ENCODE results near the gene ARAP2.

DNA sequence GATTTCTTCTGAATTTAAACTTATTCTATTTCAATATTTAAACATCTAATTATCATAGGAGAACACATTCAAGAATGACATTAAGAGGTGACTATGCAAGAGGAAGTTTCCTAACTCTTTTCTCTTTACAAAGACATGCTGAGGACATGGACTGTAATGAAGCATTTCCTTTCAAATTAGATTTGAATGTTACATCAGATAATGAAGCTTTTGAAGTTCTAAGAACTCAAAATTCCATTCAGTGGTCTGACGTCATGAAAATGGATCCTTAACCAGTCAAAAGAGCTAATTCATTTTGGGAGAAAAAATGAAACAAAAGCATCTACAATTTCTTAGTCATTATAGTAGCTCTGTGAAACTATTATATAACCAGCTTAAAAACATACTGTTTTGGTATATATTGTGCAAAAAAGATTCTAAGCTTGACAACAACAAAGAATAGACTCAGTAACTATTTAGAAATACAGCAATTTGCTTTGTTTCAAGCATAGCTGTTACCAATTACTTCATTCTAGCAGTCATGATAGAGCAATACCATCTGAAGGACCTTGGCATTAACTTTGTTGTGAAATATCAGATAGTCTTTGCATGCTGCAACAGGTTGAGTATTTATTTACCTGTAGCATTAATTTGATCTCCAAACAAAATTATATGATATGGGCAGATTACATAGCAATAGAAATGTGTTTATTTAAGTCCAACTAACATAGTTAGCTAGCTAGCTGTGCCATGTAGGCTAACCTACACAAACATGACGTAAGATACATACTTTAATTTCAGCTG, 23.4 kb upstream of the ARAP2 start:
- TF ChIP-seq, protein P1, sequence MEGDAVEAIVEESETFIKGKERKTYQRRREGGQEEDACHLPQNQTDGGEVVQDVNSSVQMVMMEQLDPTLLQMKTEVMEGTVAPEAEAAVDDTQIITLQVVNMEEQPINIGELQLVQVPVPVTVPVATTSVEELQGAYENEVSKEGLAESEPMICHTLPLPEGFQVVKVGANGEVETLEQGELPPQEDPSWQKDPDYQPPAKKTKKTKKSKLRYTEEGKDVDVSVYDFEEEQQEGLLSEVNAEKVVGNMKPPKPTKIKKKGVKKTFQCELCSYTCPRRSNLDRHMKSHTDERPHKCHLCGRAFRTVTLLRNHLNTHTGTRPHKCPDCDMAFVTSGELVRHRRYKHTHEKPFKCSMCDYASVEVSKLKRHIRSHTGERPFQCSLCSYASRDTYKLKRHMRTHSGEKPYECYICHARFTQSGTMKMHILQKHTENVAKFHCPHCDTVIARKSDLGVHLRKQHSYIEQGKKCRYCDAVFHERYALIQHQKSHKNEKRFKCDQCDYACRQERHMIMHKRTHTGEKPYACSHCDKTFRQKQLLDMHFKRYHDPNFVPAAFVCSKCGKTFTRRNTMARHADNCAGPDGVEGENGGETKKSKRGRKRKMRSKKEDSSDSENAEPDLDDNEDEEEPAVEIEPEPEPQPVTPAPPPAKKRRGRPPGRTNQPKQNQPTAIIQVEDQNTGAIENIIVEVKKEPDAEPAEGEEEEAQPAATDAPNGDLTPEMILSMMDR (IDR thresholded peaks at IDR 0.05): no peak
- no peak for TF ChIP-seq POLR2A (IDR thresholded peaks at IDR 0.05)

Data from lower leg skin (tissue), 3 donors.